ENCODE measurements around the gene GLRA1.

Gene GLRA1

DNA sequence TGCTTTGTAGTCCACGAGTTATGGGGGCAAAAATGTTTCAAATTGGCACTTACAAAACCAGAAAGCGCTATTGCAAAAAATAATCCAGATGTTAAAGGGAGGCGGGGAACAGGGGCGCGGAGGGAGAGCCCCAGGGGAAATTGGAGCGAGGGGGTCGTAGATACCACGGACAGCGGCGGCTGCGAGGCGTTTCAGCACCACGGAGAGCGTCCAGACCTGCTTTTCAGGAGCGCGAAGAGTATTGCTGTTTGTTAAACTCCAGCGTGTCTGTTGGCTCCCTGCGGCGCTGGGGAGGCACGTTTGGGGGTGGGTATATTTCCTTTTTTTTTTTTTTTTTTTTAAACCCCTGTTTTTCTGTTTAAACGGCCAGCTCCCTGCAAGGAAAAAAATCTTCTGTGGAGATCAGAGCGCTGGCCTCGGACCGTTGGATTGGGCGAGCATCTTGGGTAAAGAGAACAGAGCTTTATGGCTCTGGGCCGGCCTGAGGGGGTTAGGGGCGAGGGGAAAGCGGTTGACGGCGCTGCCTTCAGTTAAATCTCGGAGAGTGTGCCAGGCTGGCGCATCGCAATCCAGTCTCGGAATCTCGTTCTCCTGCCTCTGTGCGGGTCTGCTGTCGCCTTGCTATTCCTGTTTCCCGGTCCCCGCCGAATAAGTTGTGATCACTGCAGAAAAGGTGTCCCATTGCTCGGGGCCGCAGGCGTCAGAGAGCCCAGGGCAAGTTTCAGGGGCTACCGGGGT lies at the start of gene GLRA1:
Gene GLRA1, minus strand, starts transcription at position 288 of the 738 bp plus-strand sequence. CDS start 302 bp downstream, outside the sequence.
- TF ChIP-seq, protein P1, sequence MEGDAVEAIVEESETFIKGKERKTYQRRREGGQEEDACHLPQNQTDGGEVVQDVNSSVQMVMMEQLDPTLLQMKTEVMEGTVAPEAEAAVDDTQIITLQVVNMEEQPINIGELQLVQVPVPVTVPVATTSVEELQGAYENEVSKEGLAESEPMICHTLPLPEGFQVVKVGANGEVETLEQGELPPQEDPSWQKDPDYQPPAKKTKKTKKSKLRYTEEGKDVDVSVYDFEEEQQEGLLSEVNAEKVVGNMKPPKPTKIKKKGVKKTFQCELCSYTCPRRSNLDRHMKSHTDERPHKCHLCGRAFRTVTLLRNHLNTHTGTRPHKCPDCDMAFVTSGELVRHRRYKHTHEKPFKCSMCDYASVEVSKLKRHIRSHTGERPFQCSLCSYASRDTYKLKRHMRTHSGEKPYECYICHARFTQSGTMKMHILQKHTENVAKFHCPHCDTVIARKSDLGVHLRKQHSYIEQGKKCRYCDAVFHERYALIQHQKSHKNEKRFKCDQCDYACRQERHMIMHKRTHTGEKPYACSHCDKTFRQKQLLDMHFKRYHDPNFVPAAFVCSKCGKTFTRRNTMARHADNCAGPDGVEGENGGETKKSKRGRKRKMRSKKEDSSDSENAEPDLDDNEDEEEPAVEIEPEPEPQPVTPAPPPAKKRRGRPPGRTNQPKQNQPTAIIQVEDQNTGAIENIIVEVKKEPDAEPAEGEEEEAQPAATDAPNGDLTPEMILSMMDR (conservative IDR thresholded peaks at IDR 0.05; ENCODE audit: low read depth, low read length): no peak
- H3K4me3 ChIP-seq (ENCODE audit: low read depth, low read length): no peak within 1 kb of the TSS
- peak; percentile 64 for DNase-seq (ENCODE audit: low read depth)

GRCh38 chr5:151970885-151971284 lies 46.2 kb upstream of the GLRA1 start:
- no peak overlapping the region for H3K4me3 ChIP-seq (ENCODE audit: low read depth, low read length)
- peak; percentile 31 for DNase-seq (ENCODE audit: low read depth)
- TF ChIP-seq, protein P1 (conservative IDR thresholded peaks at IDR 0.05; ENCODE audit: low read depth, low read length): no peak

DNA sequence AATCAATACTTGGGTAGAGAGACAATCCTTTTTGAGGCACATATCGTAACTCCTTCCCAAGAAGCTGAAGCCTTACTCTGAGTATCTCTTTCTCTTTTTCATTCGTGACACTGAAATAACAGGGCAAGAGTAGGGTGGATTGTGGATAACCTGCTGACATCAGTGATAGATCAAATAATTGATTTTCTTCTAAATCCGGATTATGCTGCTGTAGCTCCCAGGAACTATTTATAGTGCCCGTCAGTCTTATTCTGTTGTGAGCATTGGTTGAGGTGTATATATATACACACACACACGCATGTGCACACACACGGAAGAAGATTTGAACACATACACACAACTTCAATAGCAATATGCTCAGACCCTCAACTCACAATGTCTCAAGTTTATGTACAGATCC lies 43.2 kb upstream of the GLRA1 start:
- TF ChIP-seq, protein P1 (conservative IDR thresholded peaks at IDR 0.05; ENCODE audit: low read depth, low read length): no peak
- no peak for DNase-seq (ENCODE audit: low read depth)
- no peak overlapping the region for H3K4me3 ChIP-seq (ENCODE audit: low read depth, low read length)

DNA sequence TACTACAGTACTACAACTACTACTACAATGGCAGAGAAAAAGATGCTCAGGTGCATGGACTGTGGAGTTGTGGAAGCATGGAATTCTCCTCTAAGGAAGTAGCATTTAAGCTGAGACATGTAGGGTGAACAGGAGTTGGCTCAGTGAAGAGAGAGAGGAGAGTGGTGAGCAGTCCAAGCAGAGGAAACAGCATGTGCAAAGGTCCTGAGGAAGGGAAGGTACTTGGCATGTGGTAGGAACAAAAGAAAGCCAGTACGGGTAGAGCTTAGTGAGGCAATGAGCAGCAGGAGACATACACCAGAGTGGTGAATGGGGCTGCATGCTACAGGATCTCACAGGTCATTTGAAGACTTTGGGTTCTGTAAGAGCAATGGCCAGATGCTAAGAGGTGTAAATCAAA lies 41.4 kb upstream of the GLRA1 start:
- TF ChIP-seq, protein P1 (conservative IDR thresholded peaks at IDR 0.05; ENCODE audit: low read depth, low read length): no peak
- no peak for DNase-seq (ENCODE audit: low read depth)
- H3K4me3 ChIP-seq (ENCODE audit: low read depth, low read length): no peak overlapping the region

DNA sequence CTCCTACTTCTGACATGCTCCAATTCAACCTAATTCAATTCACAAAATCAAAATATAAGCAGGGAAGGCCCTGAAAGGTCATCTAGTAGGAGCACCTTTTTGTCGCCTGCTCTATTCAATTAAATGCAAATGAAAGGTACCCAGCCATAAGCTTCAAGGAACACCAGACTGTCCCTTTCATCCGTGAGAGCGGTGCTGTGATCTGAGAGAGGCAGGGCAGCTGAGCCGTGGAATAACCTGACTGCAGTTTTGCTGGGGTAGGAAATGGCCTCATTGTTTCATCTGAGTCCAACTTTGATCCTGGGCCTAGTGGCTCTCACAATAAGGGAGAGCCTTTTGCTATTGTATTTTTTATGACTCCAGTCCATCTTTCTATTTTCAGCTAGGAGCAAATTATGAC lies 39.8 kb upstream of the GLRA1 start:
- H3K4me3 ChIP-seq (ENCODE audit: low read depth, low read length): no peak overlapping the region
- DNase-seq (ENCODE audit: low read depth): no peak
- TF ChIP-seq, protein P1 (conservative IDR thresholded peaks at IDR 0.05; ENCODE audit: low read depth, low read length): no peak

- TF ChIP-seq, protein P1 (conservative IDR thresholded peaks at IDR 0.05; ENCODE audit: low read depth, low read length): no peak
- no peak overlapping the region for H3K4me3 ChIP-seq (ENCODE audit: low read depth, low read length)
- DNase-seq (ENCODE audit: low read depth): peak; percentile 64
Measured at GRCh38 chr5:151961557-151961956, 36.9 kb upstream of the GLRA1 start.

GRCh38 chr5:151958111-151958510 lies 33.5 kb upstream of the GLRA1 start:
- no peak overlapping the region for H3K4me3 ChIP-seq (ENCODE audit: low read depth, low read length)
- no peak for DNase-seq (ENCODE audit: low read depth)
- TF ChIP-seq, protein P1 (conservative IDR thresholded peaks at IDR 0.05; ENCODE audit: low read depth, low read length): no peak
